SK-MEL-5 (cell line): ENCODE measurements around the gene CIAO3. TPM values are rescaled to one million over a fixed set of nuclear protein-coding genes. Genes with fewer than 3 reads are reported as not detected.

Experiments used
- DNase-seq: peaks from one replicate; pipeline ENCODE4 v3.0.0-alpha.2; 2016; ENCODE audit warnings: low read depth, low spot score
- in situ Hi-C: cut with HindIII; loops from 2 replicates; pipeline ENCODE4 v1.10.0; 2016; ENCODE audit warnings: low sequenced_read_pairs, high pct_unique_total_duplicates, low pct_unique_long_range_greater_than_20kb
- small RNA-seq, 2 experiments: library from RNA; depleted of rRNA; stranded (forward); fragments of <200 nt; gene quantifications; one replicate each; pipeline ENCODE3, GENCODE V24; 2014
- total RNA-seq: library from RNA; depleted of rRNA; stranded (reverse); fragments of >200 nt; shearing (Covaris generic); gene quantifications from 2 replicates; pipeline ENCODE4 v1.2.3, GENCODE V29; 2014; rRNA removed

CIAO3 gene
- total RNA-seq, 1 experiment from 2014 or later: 34.3 TPM

DNA sequence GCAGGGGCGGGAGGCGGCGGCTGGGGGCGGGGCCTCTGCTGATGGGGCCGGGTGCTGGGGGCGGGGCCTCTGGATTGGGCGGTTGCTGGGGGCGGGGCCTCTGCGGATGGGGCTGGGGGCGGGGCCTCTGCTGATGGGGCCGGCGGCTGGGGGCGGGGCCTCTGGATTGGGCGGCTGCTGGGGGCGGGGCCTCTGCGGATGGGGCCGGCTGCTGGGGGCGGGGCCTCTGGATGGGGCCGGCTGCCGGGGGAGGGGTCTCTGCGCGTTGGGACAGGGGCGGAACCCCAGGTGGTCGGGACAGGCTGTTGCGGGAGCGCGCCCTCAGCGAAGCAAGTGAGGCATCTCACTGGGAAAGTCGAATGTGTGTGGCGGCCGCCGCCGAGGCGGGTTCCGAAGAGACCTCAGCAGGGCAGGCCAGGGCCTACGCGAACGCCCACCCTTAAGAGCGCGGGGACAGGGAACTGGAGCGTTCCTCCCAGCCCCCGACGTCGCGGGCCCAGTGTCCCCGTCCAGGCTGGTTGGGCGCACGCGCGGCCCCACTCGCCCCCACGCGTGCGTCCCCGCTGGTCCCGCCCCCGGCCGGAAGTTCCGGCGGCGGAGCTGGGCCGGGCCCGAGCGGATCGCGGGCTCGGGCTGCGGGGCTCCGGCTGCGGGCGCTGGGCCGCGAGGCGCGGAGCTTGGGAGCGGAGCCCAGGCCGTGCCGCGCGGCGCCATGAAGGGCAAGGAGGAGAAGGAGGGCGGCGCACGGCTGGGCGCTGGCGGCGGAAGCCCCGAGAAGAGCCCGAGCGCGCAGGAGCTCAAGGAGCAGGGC, 60.8 kb downstream of the CIAO3 start, which contains the start of gene STUB1:
STUB1 (plus strand) TSS at position 597 of the 811 bp plus-strand sequence; CDS start at position 713, 116 bp downstream.
- in situ Hi-C loops: no loop called here
- DNase-seq: peak; percentile 80

Small RNAs within 50 kb of the gene (small RNA-seq; reads per million reads assigned to genes)
- 0 reads per million in 2 experiments for gene MIR662

Other genes starting within 250 kb of the CIAO3 start
- 15.4 and 15.6 TPM in 2 replicates for gene CAPN15, start 213.3 kb downstream of the CIAO3 start, total RNA-seq
- not detected in 2 replicates for gene PRR35, start 180.6 kb downstream of the CIAO3 start, total RNA-seq
- 0.56 and 1.1 TPM in 2 replicates for gene NHLRC4, start 174.0 kb downstream of the CIAO3 start, total RNA-seq
- 24.5 and 24.7 TPM in 2 replicates for gene PIGQ, start 171.0 kb downstream of the CIAO3 start, total RNA-seq
- 9.3 and 9.6 TPM in 2 replicates for gene RAB40C, start 150.9 kb downstream of the CIAO3 start, total RNA-seq
- gene WFIKKN1, start 110.0 kb downstream of the CIAO3 start, total RNA-seq: 0.05 TPM in 2 replicates
- gene METTL26, start 104.7 kb downstream of the CIAO3 start, total RNA-seq: 54.3 and 57.4 TPM in 2 replicates
- gene MCRIP2, start 99.2 kb downstream of the CIAO3 start, total RNA-seq: 34.4 and 37.8 TPM in 2 replicates
- gene WDR90, start 91.6 kb downstream of the CIAO3 start, total RNA-seq: 10.3 and 12.4 TPM in 2 replicates
- 39.7 and 42.7 TPM in 2 replicates for gene RHOT2, start 72.9 kb downstream of the CIAO3 start, total RNA-seq
- 0.19 and 0.34 TPM in 2 replicates for gene RHBDL1, start 65.3 kb downstream of the CIAO3 start, total RNA-seq
- 112 and 126 TPM in 2 replicates for gene STUB1, start 60.6 kb downstream of the CIAO3 start, total RNA-seq
- 44.7 and 52.0 TPM in 2 replicates for gene JMJD8, start 56.7 kb downstream of the CIAO3 start, total RNA-seq
- 1.6 and 2.3 TPM in 2 replicates for gene WDR24, start 50.6 kb downstream of the CIAO3 start, total RNA-seq
- gene FBXL16, start 35.2 kb downstream of the CIAO3 start, total RNA-seq: 6.6 and 7.3 TPM in 2 replicates
- 133 and 138 TPM in 2 replicates for gene METRN, start 25.9 kb downstream of the CIAO3 start, total RNA-seq
- gene ANTKMT, start 19.9 kb downstream of the CIAO3 start, total RNA-seq: 18.6 and 18.7 TPM in 2 replicates
- 17.7 and 18.1 TPM in 2 replicates for gene CCDC78, start 14.6 kb downstream of the CIAO3 start, total RNA-seq
- gene HAGHL, start 13.9 kb downstream of the CIAO3 start, total RNA-seq: 17.9 and 23.3 TPM in 2 replicates
- gene MSLN, start 19.7 kb upstream of the CIAO3 start, total RNA-seq: not detected in 2 replicates
- gene RPUSD1, start 47.4 kb upstream of the CIAO3 start, total RNA-seq: 32.6 and 36.9 TPM in 2 replicates
- gene CHTF18, start 47.6 kb upstream of the CIAO3 start, total RNA-seq: 6.6 and 7.6 TPM in 2 replicates
- not detected in 2 replicates for gene GNG13, start 59.7 kb upstream of the CIAO3 start, total RNA-seq
- gene LMF1, start 230.0 kb upstream of the CIAO3 start, total RNA-seq: 10.9 and 15.5 TPM in 2 replicates
- gene SOX8, start 240.8 kb upstream of the CIAO3 start, total RNA-seq: 14.8 and 16.7 TPM in 2 replicates